G401 (cell line): ENCODE measurements around the gene ZCCHC7. TPM values are rescaled to one million over a fixed set of nuclear protein-coding genes. Genes with fewer than 3 reads are reported as not detected.

ENCODE experiments used
- DNase-seq: peaks from one replicate; pipeline ENCODE4 v3.0.0-alpha.2; 2015; ENCODE audit warnings: low spot score
- in situ Hi-C: cut with HindIII; loops from 2 replicates; pipeline ENCODE4 v1.10.0; 2016; ENCODE audit warnings: low sequenced_read_pairs, mixed read lengths
- total RNA-seq: library from RNA; depleted of rRNA; stranded (reverse); fragments of >200 nt; shearing (Covaris generic); gene quantifications from 2 replicates; pipeline ENCODE4 v1.2.3, GENCODE V29; 2014

ZCCHC7 gene
- total RNA-seq, 1 experiment from 2014 or later: 20.5 TPM

- DNase-seq: no peak
- in situ Hi-C loops: no loop called here
Observed at GRCh38 chr9:37345038-37345437, 224.7 kb downstream of the ZCCHC7 start.

GRCh38 chr9:37348917-37349316 lies 228.5 kb downstream of the ZCCHC7 start:
- no peak for DNase-seq
- in situ Hi-C loops: no loop called here

GRCh38 chr9:37350486-37351190 lies 230.3 kb downstream of the ZCCHC7 start:
- DNase-seq: peak; percentile 11
- in situ Hi-C loops: no loop called here

GRCh38 chr9:37353791-37354190 lies 233.4 kb downstream of the ZCCHC7 start:
- in situ Hi-C loops: no loop called here
- DNase-seq: no peak

- in situ Hi-C loops: no loop called here
- DNase-seq: no peak
Observed at GRCh38 chr9:37362430-37362829, 242.1 kb downstream of the ZCCHC7 start.

- DNase-seq: no peak
- in situ Hi-C loops: no loop called here
Observed at GRCh38 chr9:37363124-37363523, 242.8 kb downstream of the ZCCHC7 start.

- in situ Hi-C loops: no loop called here
Observed at GRCh38 chr9:37364136-37364535, 243.8 kb downstream of the ZCCHC7 start.

GRCh38 chr9:37364751-37365360 lies 244.5 kb downstream of the ZCCHC7 start:
- in situ Hi-C loops: no loop called here
- no peak for DNase-seq

More at GRCh38 chr9:37364136-37364535, 243.8 kb downstream of the ZCCHC7 start:
- no peak for DNase-seq

- in situ Hi-C loops: no loop called here
- DNase-seq: no peak
Observed at GRCh38 chr9:37369671-37370070, 249.3 kb downstream of the ZCCHC7 start.

- in situ Hi-C loops: no loop called here
Observed at GRCh38 chr9:37370282-37370681, 249.9 kb downstream of the ZCCHC7 start.

GRCh38 chr9:37370968-37371563 lies 250.7 kb downstream of the ZCCHC7 start:
- in situ Hi-C loops: no loop called here
- no peak for DNase-seq

More at GRCh38 chr9:37370282-37370681, 249.9 kb downstream of the ZCCHC7 start:
- DNase-seq: no peak

GRCh38 chr9:37371565-37372464 lies 251.4 kb downstream of the ZCCHC7 start:
- in situ Hi-C loops: no loop called here
- DNase-seq: no peak

GRCh38 chr9:37372839-37373238 lies 252.5 kb downstream of the ZCCHC7 start:
- DNase-seq: no peak
- in situ Hi-C loops: no loop called here

GRCh38 chr9:37373621-37374020 lies 253.2 kb downstream of the ZCCHC7 start:
- in situ Hi-C loops: no loop called here
- no peak for DNase-seq

GRCh38 chr9:37374892-37375291 lies 254.5 kb downstream of the ZCCHC7 start:
- in situ Hi-C loops: no loop called here
- DNase-seq: no peak

- no peak for DNase-seq
- in situ Hi-C loops: no loop called here
Observed at GRCh38 chr9:37377688-37378612, 257.6 kb downstream of the ZCCHC7 start.

GRCh38 chr9:37378613-37379004 lies 258.2 kb downstream of the ZCCHC7 start:
- DNase-seq: no peak
- in situ Hi-C loops: no loop called here

- in situ Hi-C loops: no loop called here
- no peak for DNase-seq
Observed at GRCh38 chr9:37379835-37380234, 259.5 kb downstream of the ZCCHC7 start.

- in situ Hi-C loops: no loop called here
- DNase-seq: no peak
Observed at GRCh38 chr9:37380570-37380969, 260.2 kb downstream of the ZCCHC7 start.
